H1 (cell line): Measurements from ENCODE around the gene MIX23. TPM values are rescaled to one million over a fixed set of nuclear protein-coding genes. Genes with fewer than 3 reads are reported as not detected.

ENCODE experiments used
- RFX5 ChIP-seq: IDR thresholded peaks from 2 replicates; pipeline ENCODE4 v1.6.1; 2011; ENCODE audit warnings: low read depth, low read length, improper control_type of control experiment, borderline replicate concordance
- polyA plus RNA-seq, 7 experiments: library from polyadenylated mRNA; depleted of rRNA in 3 of 7; stranded (reverse) in 5 of 7; unstranded in 2 of 7; fragments of >200 nt in 5 of 7; fragments of 200-250 nt in 2 of 7; gene quantifications; 1 replicate in 5 of 7; 2 replicates in 1 of 7; 4 replicates in 1 of 7; pipeline versions ENCODE4 v1.2.1 to v1.2.3, GENCODE V29; 2011 to 2013; ENCODE audit warnings: missing spikeins in 2 of 7, mixed read lengths in 2 of 7
- total RNA-seq: library from RNA; stranded (reverse); fragmentation: NEBNext Ultra II Directional; extraction: Animal tissue kit (Norgen Biotek cat#: 25700); gene quantifications from 2 replicates; pipeline ENCODE4 v1.2.1, GENCODE V29; 2021
- TF ChIP-seq, protein P1 (sequence below): fragments of 300-600 bp; sonication (generic); IDR thresholded peaks from 2 replicates; pipeline ENCODE4 v1.7.1; 2012; ENCODE audit warnings: low read length, moderate library complexity, mild to moderate bottlenecking, inconsistent platforms; ENCODE audit not compliant: insufficient replicate concordance

The MIX23 gene
- total and polyA plus RNA-seq, 2 of the 8 experiments (the other 6 are each of a cell fraction or from before 2014, with no cell fraction given), result 22.1 to 69.6 TPM

DNA sequence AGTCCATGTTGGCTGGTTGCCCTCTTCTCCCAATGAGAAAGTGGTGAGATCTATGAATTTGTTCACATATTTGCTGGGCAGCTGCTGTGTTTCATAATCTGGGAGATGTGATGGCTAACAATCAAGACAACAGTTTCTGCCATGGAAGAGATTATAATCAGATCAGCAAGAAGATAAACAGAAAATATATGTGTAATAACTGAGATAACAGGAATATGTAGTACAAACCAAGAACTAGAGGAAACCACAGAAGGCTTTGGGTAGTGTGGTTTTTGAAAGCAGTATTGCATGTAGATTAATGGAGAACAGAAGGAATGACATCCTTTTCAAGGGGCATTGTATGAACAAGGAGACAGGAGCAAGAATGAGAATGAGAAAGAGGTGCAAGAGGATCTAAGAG is 70.2 kb downstream of the MIX23 start (continued):
- no peak for TF ChIP-seq RFX5
- TF ChIP-seq, protein P1, sequence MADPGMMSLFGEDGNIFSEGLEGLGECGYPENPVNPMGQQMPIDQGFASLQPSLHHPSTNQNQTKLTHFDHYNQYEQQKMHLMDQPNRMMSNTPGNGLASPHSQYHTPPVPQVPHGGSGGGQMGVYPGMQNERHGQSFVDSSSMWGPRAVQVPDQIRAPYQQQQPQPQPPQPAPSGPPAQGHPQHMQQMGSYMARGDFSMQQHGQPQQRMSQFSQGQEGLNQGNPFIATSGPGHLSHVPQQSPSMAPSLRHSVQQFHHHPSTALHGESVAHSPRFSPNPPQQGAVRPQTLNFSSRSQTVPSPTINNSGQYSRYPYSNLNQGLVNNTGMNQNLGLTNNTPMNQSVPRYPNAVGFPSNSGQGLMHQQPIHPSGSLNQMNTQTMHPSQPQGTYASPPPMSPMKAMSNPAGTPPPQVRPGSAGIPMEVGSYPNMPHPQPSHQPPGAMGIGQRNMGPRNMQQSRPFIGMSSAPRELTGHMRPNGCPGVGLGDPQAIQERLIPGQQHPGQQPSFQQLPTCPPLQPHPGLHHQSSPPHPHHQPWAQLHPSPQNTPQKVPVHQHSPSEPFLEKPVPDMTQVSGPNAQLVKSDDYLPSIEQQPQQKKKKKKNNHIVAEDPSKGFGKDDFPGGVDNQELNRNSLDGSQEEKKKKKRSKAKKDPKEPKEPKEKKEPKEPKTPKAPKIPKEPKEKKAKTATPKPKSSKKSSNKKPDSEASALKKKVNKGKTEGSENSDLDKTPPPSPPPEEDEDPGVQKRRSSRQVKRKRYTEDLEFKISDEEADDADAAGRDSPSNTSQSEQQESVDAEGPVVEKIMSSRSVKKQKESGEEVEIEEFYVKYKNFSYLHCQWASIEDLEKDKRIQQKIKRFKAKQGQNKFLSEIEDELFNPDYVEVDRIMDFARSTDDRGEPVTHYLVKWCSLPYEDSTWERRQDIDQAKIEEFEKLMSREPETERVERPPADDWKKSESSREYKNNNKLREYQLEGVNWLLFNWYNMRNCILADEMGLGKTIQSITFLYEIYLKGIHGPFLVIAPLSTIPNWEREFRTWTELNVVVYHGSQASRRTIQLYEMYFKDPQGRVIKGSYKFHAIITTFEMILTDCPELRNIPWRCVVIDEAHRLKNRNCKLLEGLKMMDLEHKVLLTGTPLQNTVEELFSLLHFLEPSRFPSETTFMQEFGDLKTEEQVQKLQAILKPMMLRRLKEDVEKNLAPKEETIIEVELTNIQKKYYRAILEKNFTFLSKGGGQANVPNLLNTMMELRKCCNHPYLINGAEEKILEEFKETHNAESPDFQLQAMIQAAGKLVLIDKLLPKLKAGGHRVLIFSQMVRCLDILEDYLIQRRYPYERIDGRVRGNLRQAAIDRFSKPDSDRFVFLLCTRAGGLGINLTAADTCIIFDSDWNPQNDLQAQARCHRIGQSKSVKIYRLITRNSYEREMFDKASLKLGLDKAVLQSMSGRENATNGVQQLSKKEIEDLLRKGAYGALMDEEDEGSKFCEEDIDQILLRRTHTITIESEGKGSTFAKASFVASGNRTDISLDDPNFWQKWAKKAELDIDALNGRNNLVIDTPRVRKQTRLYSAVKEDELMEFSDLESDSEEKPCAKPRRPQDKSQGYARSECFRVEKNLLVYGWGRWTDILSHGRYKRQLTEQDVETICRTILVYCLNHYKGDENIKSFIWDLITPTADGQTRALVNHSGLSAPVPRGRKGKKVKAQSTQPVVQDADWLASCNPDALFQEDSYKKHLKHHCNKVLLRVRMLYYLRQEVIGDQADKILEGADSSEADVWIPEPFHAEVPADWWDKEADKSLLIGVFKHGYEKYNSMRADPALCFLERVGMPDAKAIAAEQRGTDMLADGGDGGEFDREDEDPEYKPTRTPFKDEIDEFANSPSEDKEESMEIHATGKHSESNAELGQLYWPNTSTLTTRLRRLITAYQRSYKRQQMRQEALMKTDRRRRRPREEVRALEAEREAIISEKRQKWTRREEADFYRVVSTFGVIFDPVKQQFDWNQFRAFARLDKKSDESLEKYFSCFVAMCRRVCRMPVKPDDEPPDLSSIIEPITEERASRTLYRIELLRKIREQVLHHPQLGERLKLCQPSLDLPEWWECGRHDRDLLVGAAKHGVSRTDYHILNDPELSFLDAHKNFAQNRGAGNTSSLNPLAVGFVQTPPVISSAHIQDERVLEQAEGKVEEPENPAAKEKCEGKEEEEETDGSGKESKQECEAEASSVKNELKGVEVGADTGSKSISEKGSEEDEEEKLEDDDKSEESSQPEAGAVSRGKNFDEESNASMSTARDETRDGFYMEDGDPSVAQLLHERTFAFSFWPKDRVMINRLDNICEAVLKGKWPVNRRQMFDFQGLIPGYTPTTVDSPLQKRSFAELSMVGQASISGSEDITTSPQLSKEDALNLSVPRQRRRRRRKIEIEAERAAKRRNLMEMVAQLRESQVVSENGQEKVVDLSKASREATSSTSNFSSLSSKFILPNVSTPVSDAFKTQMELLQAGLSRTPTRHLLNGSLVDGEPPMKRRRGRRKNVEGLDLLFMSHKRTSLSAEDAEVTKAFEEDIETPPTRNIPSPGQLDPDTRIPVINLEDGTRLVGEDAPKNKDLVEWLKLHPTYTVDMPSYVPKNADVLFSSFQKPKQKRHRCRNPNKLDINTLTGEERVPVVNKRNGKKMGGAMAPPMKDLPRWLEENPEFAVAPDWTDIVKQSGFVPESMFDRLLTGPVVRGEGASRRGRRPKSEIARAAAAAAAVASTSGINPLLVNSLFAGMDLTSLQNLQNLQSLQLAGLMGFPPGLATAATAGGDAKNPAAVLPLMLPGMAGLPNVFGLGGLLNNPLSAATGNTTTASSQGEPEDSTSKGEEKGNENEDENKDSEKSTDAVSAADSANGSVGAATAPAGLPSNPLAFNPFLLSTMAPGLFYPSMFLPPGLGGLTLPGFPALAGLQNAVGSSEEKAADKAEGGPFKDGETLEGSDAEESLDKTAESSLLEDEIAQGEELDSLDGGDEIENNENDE, result no peak
